ENCODE data around the gene FLNB.

- TF ChIP-seq EZH2 (optimal IDR thresholded peaks at IDR 0.05; ENCODE audit: low read depth, low read length) (no peak), CTCF (IDR thresholded peaks at IDR 0.05; ENCODE audit: low read length) (no peak), EZH2phosphoT487 (IDR thresholded peaks at IDR 0.05; ENCODE audit: low read length) (no peak)
Observed at GRCh38 chr3:58180099-58180880, 172.1 kb downstream of the FLNB start.
